Esophagus squamous epithelium (tissue), 5 donors: Measurements from ENCODE around the gene RRP15. TPM values are rescaled to one million over a fixed set of nuclear protein-coding genes. Genes with fewer than 3 reads are reported as not detected.

ENCODE experiments used
- DNase-seq: peaks from one replicate; lab custom pipeline; 2025; lab: John Stamatoyannopoulos, UW
- H3K27ac ChIP-seq, 4 donors: fragments of 200-600 bp; sonication (generic); one replicate each; pipeline ENCODE4 v1.5.1; 2016 to 2019; ENCODE audit warnings: mild to moderate bottlenecking in 1 of 4
- H3K27me3 ChIP-seq, 4 donors: fragments of 200-600 bp; sonication (generic); 1 replicate in 3 of 4; 2 replicates in 1 of 4; pipeline versions ENCODE4 v1.5.1 to v1.6.0; 2017 to 2021; ENCODE audit warnings: antibody characterized with exemption in 1 of 4
- H3K36me3 ChIP-seq, 3 donors: fragments of 200-600 bp; sonication (generic); one replicate each; pipeline ENCODE4 v1.5.1; 2016 to 2019
- H3K4me1 ChIP-seq, 3 donors: fragments of 200-600 bp; sonication (generic); one replicate each; pipeline ENCODE4 v1.5.1; 2017 to 2019
- H3K4me3 ChIP-seq, 4 donors: fragments of 200-600 bp; sonication (generic); 1 replicate in 3 of 4; 2 replicates in 1 of 4; pipeline ENCODE4 v1.5.1; 2016 to 2019; ENCODE audit warnings: mild to moderate bottlenecking in 2 of 4, moderate library complexity in 1 of 4
- H3K9me3 ChIP-seq, 3 donors: fragments of 200-600 bp; sonication (generic); one replicate each; pipeline ENCODE4 v1.5.1; 2016 to 2019
- CTCF ChIP-seq, 6 experiments: fragments of 450-650 bp in 4 of 6; fragments of 200-600 bp in 2 of 6; sonication (generic) in 2 of 6; IDR thresholded peaks; one replicate each; pipeline ENCODE4 v1.5.1; 2016 to 2019; ENCODE audit warnings: antibody characterized with exemption in 6 of 6, mild to moderate bottlenecking in 4 of 6, moderate library complexity in 4 of 6
- POLR2A ChIP-seq, 4 donors: fragments of 450-650 bp; IDR thresholded peaks; one replicate each; pipeline ENCODE4 v1.6.1; 2017; ENCODE audit warnings: antibody characterized with exemption in 4 of 4, mild to moderate bottlenecking in 4 of 4, moderate library complexity in 3 of 4
- WGBS, 2 donors: methylation state at CpG; one replicate each; pipeline ENCODE4 v1.1.5; 2018; 5-methylcytosine and 5-hydroxymethylcytosine counted together
- intact Hi-C: fragments of 100-400 bp; cut with DNase I; formaldehyde crosslinking; loops from one replicate; pipeline ENCODE4 v1.15.0; 2022
- total RNA-seq, 4 donors: library from RNA; depleted of rRNA; stranded (reverse); fragments of >200 nt; gene quantifications; one replicate each; pipeline ENCODE4 v1.1.0, GENCODE V29; 2016
- donor health status: DM: yes; HTN: yes; CAD: no.

The RRP15 gene
- total RNA-seq, 4 donors from 2014 or later, result 4.6 to 9.3 (median 8.4) TPM

- Histone ChIP-seq H3K27ac (peak overlapping the region in 3 of 4 donors; percentile 63 to 86 (median 70)), H3K27me3 (peaks cover 0 to 12% (median 0%) of the 10 kb centered on the region in 4 donors), H3K4me3 (peak overlapping the region in 3 of 4 donors; percentile 20 to 47 (median 29)), H3K4me1 (peaks cover 3 to 58% (median 4%) of the 10 kb centered on the region in 3 donors), H3K36me3 (no peaks in the 10 kb centered on the region), H3K9me3 (no peaks in the 10 kb centered on the region)
- TF ChIP-seq CTCF (IDR thresholded peaks at IDR 0.05), result no peak
- TF ChIP-seq POLR2A (IDR thresholded peaks at IDR 0.05), result no peak
- intact Hi-C loops, result no loop called here
- 27 to 33% methylated on average over 2 of the region's 2 CpGs for WGBS, 2 donors
- no peak for DNase-seq
Observed at GRCh38 chr1:218350801-218351266, 65.7 kb downstream of the RRP15 start.

GRCh38 chr1:218351391-218352074, 66.4 kb downstream of the RRP15 start:
- H3K27ac ChIP-seq, result peak overlapping the region in 3 of 4 donors; percentile 63 to 86 (median 70)
- H3K4me3 ChIP-seq, result peak overlapping the region in 3 of 4 donors; percentile 20 to 47 (median 29)
- TF ChIP-seq POLR2A (IDR thresholded peaks at IDR 0.05), result no peak
- peak in 5 of 6 experiments; percentile 8 to 40 (median 17) for TF ChIP-seq CTCF (IDR thresholded peaks at IDR 0.05)
- WGBS, 2 donors, result 30% methylated on average over 9 to 10 of the region's 10 CpGs
- DNase-seq, result no peak
- no peaks in the 10 kb centered on the region for H3K36me3 ChIP-seq
- H3K27me3 ChIP-seq, result peaks cover 0 to 7% (median 0%) of the 10 kb centered on the region in 4 donors
- intact Hi-C loops, result no loop called here
- H3K9me3 ChIP-seq, result no peaks in the 10 kb centered on the region
- H3K4me1 ChIP-seq, result peaks cover 3 to 51% (median 4%) of the 10 kb centered on the region in 3 donors

GRCh38 chr1:218352075-218352438, 67.0 kb downstream of the RRP15 start:
- no peaks in the 10 kb centered on the region for H3K9me3 ChIP-seq
- no peak overlapping the region for H3K4me3 ChIP-seq
- H3K4me1 ChIP-seq, result peaks cover 3 to 46% (median 4%) of the 10 kb centered on the region in 3 donors
- H3K27ac ChIP-seq, result peak overlapping the region in 3 of 4 donors; percentile 63 to 86 (median 70)
- TF ChIP-seq CTCF (IDR thresholded peaks at IDR 0.05), result no peak
- TF ChIP-seq POLR2A (IDR thresholded peaks at IDR 0.05), result no peak
- peaks cover 0 to 2% (median 0%) of the 10 kb centered on the region in 4 donors for H3K27me3 ChIP-seq
- no peaks in the 10 kb centered on the region for H3K36me3 ChIP-seq
- intact Hi-C loops, result no loop called here
- 65 to 90% methylated on average over 4 to 7 of the region's 8 CpGs for WGBS, 2 donors
- no peak for DNase-seq

- H3K27me3 ChIP-seq, result no peaks in the 10 kb centered on the region
- H3K27ac ChIP-seq, result no peak overlapping the region
- TF ChIP-seq CTCF (IDR thresholded peaks at IDR 0.05) (no peak), POLR2A (IDR thresholded peaks at IDR 0.05) (no peak)
- no peak overlapping the region for H3K4me3 ChIP-seq
- peaks cover 3 to 30% (median 8%) of the 10 kb centered on the region in 3 donors for H3K4me1 ChIP-seq
- DNase-seq, result no peak
- intact Hi-C loops, result no loop called here
- no peaks in the 10 kb centered on the region for H3K36me3 ChIP-seq
- H3K9me3 ChIP-seq, result no peaks in the 10 kb centered on the region
- 90 to 93% methylated on average over 4 of the region's 4 CpGs for WGBS, 2 donors
Observed at GRCh38 chr1:218353656-218354055, 68.6 kb downstream of the RRP15 start.

- no peak for TF ChIP-seq CTCF (IDR thresholded peaks at IDR 0.05)
- Histone ChIP-seq H3K27me3 (no peaks in the 10 kb centered on the region), H3K27ac (no peak overlapping the region), H3K4me3 (no peak overlapping the region), H3K36me3 (no peaks in the 10 kb centered on the region), H3K9me3 (no peaks in the 10 kb centered on the region), H3K4me1 (peaks cover 3 to 18% (median 8%) of the 10 kb centered on the region in 3 donors)
- intact Hi-C loops, result no loop called here
- 78 to 82% methylated on average over 4 of the region's 4 CpGs for WGBS, 2 donors
- no peak for DNase-seq
Observed at GRCh38 chr1:218355278-218355677, 70.2 kb downstream of the RRP15 start.
